IPS DF 6.9 (cell line): ENCODE data around the gene MADCAM1.
"Not testable (repeated sequence)": the region's sequence is repeated elsewhere in the genome, so short reads cannot be mapped to it uniquely, and the experiment has no call there.

ENCODE experiments used
- DNase-seq: peaks from one replicate; pipeline ENCODE4 v3.0.0-alpha.2; 2013; ENCODE audit warnings: low read depth, low spot score
- H3K27ac ChIP-seq: one replicate; pipeline ENCODE4 v1.5.1; 2013; ENCODE audit warnings: low read length, control low read depth
- H3K27me3 ChIP-seq: 2 replicates; pipeline ENCODE4 v1.6.1; 2013; ENCODE audit warnings: mild to moderate bottlenecking, low read length; ENCODE audit not compliant: control insufficient read depth, insufficient read depth
- H3K36me3 ChIP-seq: 2 replicates; pipeline ENCODE4 v1.6.1; 2013; ENCODE audit warnings: low read length; ENCODE audit not compliant: control insufficient read depth, insufficient read depth
- H3K4me1 ChIP-seq: 2 replicates; pipeline ENCODE4 v1.6.1; 2013; ENCODE audit warnings: low read length; ENCODE audit not compliant: control insufficient read depth, insufficient read depth
- H3K4me3 ChIP-seq: 2 replicates; pipeline ENCODE4 v1.5.1; 2013; ENCODE audit warnings: mild to moderate bottlenecking, low read length
- H3K9me3 ChIP-seq: 2 replicates; pipeline ENCODE4 v1.6.1; 2013; ENCODE audit warnings: low read length, inconsistent platforms; ENCODE audit not compliant: control insufficient read depth, insufficient read depth
- WGBS: extraction: QIAGEN DNeasy Blood & Tissue Kit; methylation state at CpG from one replicate; pipeline ENCODE4 v1.1.7; 2013; ENCODE audit warnings: mixed read lengths, missing lambda C conversion rate; ENCODE audit not compliant: insufficient read length, insufficient coverage; 5-methylcytosine and 5-hydroxymethylcytosine counted together

MADCAM1 gene

GRCh38 chr19:496112-496665, at the start of gene MADCAM1:
MADCAM1 (plus strand) TSS chr19:496486; CDS start chr19:496500, 14 bp downstream.
- Histone ChIP-seq H3K36me3 (no peaks in the 10 kb centered on the region), H3K27me3 (peaks cover 11% of the 10 kb centered on the region; the same call in 1 of the 2 replicates), H3K27ac (no peak within 1 kb of the TSS), H3K4me3 (peak within 1 kb of the TSS; percentile 54; the same call in 1 of the 2 replicates), H3K4me1 (peaks cover 6% of the 10 kb centered on the region), H3K9me3 (no peaks in the 10 kb centered on the region)
- no peak for DNase-seq
- WGBS: no CpG with 5 or more reads among the region's 33 CpGs

GRCh38 chr19:447064-447426, 49.2 kb upstream of the MADCAM1 start:
- DNase-seq: no peak
- Histone ChIP-seq H3K4me1 (no peaks in the 10 kb centered on the region), H3K9me3 (no peaks in the 10 kb centered on the region), H3K4me3 (no peak overlapping the region), H3K36me3 (no peaks in the 10 kb centered on the region), H3K27ac (no peak overlapping the region), H3K27me3 (no peaks in the 10 kb centered on the region)
- WGBS: no CpG with 5 or more reads among the region's 24 CpGs

GRCh38 chr19:447816-448560, 48.3 kb upstream of the MADCAM1 start:
- Histone ChIP-seq H3K4me3 (no peak overlapping the region), H3K27me3 (no peaks in the 10 kb centered on the region), H3K4me1 (no peaks in the 10 kb centered on the region), H3K27ac (no peak overlapping the region), H3K9me3 (no peaks in the 10 kb centered on the region), H3K36me3 (no peaks in the 10 kb centered on the region)
- WGBS: no CpG with 5 or more reads among the region's 31 CpGs
- DNase-seq: no peak

GRCh38 chr19:449916-450315, 46.4 kb upstream of the MADCAM1 start:
- Histone ChIP-seq H3K27ac (no peak overlapping the region), H3K27me3 (no peaks in the 10 kb centered on the region), H3K9me3 (no peaks in the 10 kb centered on the region), H3K36me3 (no peaks in the 10 kb centered on the region), H3K4me3 (no peak overlapping the region), H3K4me1 (no peaks in the 10 kb centered on the region)
- no peak for DNase-seq
- no CpG with 5 or more reads among the region's 20 CpGs for WGBS

- not testable (repeated sequence) for H3K27me3 ChIP-seq, H3K27ac ChIP-seq
Measured at GRCh38 chr19:450912-451481, 45.3 kb upstream of the MADCAM1 start.

GRCh38 chr19:452829-453228, 43.5 kb upstream of the MADCAM1 start:
- no peak for DNase-seq

More at GRCh38 chr19:450912-451481, 45.3 kb upstream of the MADCAM1 start:
- H3K4me3 ChIP-seq, DNase-seq, H3K4me1 ChIP-seq, H3K9me3 ChIP-seq, H3K36me3 ChIP-seq: not testable (repeated sequence)
- no CpG with 5 or more reads among the region's 33 CpGs for WGBS

GRCh38 chr19:453606-454005, 42.7 kb upstream of the MADCAM1 start:
- DNase-seq: no peak

More at GRCh38 chr19:452829-453228, 43.5 kb upstream of the MADCAM1 start:
- H3K27ac ChIP-seq: no peak overlapping the region
- no peaks in the 10 kb centered on the region; the same call in 1 of the 2 replicates for H3K36me3 ChIP-seq
- no peaks in the 10 kb centered on the region for H3K27me3 ChIP-seq
- no CpG with 5 or more reads among the region's 16 CpGs for WGBS
- no peaks in the 10 kb centered on the region for H3K9me3 ChIP-seq
- H3K4me3 ChIP-seq: no peak overlapping the region
- H3K4me1 ChIP-seq: no peaks in the 10 kb centered on the region

GRCh38 chr19:455031-455705, 41.1 kb upstream of the MADCAM1 start:
- WGBS: no CpG with 5 or more reads among the region's 39 CpGs
- Histone ChIP-seq H3K9me3 (no peaks in the 10 kb centered on the region), H3K27ac (no peak overlapping the region), H3K4me3 (no peak overlapping the region), H3K27me3 (no peaks in the 10 kb centered on the region; the same call in 1 of the 2 replicates), H3K4me1 (no peaks in the 10 kb centered on the region), H3K36me3 (no peaks in the 10 kb centered on the region; the same call in 1 of the 2 replicates)
- DNase-seq: no peak

More at GRCh38 chr19:453606-454005, 42.7 kb upstream of the MADCAM1 start:
- WGBS: no CpG with 5 or more reads among the region's 22 CpGs
- Histone ChIP-seq H3K9me3 (no peaks in the 10 kb centered on the region), H3K4me3 (no peak overlapping the region), H3K27me3 (no peaks in the 10 kb centered on the region), H3K27ac (no peak overlapping the region), H3K4me1 (no peaks in the 10 kb centered on the region), H3K36me3 (no peaks in the 10 kb centered on the region; the same call in 1 of the 2 replicates)

- H3K9me3 ChIP-seq: no peaks in the 10 kb centered on the region
- WGBS: no CpG with 5 or more reads among the region's 31 CpGs
- no peaks in the 10 kb centered on the region for H3K4me1 ChIP-seq
- H3K27me3 ChIP-seq: no peaks in the 10 kb centered on the region; the same call in 1 of the 2 replicates
- no peak for DNase-seq
- H3K27ac ChIP-seq: no peak overlapping the region
- no peaks in the 10 kb centered on the region; the same call in 1 of the 2 replicates for H3K36me3 ChIP-seq
- H3K4me3 ChIP-seq: no peak overlapping the region
Measured at GRCh38 chr19:455851-456546, 40.3 kb upstream of the MADCAM1 start.
